ENCODE data around the gene UNKL. TPM values are rescaled to one million over a fixed set of nuclear protein-coding genes. Genes with fewer than 3 reads are reported as not detected.
"Not testable (repeated sequence)": the region's sequence is repeated elsewhere in the genome, so short reads cannot be mapped to it uniquely, and the experiment has no call there.

UNKL gene
- total RNA-seq, 4 donors from 2014 or later = 31.8 to 38.8 (median 35.8) TPM

DNA sequence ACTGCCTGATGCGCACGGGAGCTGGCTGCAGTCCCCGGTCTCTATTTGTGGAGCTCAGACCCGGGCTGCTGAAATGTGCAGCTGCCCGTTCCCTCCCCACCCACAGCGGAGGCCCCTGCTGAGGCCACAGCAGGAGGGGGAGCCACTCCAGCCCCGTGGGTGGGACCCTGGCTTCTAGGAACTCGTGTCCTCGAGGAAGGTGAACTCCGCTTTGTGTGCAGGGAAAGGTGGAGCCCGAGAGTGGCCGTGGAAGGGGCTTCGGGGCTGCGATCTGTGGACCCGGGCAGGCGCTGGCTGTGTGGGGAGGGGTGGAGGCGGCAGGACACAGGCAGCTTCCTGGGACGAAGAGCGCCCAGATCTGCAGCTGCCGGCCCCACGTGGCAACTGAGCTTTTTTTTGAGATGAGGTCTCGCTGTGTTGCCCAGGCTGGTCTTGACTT is 26.9 kb upstream of the UNKL start:
- Histone ChIP-seq H3K9me3 (no peaks in the 10 kb centered on the region), H3K27me3 (no peaks in the 10 kb centered on the region), H3K27ac (no peak overlapping the region), H3K4me3 (no peak overlapping the region), H3K36me3 (peaks cover 0 to 11% of the 10 kb centered on the region in 2 donors), H3K4me1 (no peaks in the 10 kb centered on the region)
- no peak for ATAC-seq
- DNase-seq = no peak
- in situ Hi-C loops (cut with MboI; ENCODE audit: low sequenced_read_pairs in 4 of 4) = no loop called here
- intact Hi-C loops (cut with DNase I; ENCODE audit: low total_unique reads) = no loop called here
- no peak for TF ChIP-seq POLR2A (IDR thresholded peaks at IDR 0.05)
- TF ChIP-seq, protein P1, sequence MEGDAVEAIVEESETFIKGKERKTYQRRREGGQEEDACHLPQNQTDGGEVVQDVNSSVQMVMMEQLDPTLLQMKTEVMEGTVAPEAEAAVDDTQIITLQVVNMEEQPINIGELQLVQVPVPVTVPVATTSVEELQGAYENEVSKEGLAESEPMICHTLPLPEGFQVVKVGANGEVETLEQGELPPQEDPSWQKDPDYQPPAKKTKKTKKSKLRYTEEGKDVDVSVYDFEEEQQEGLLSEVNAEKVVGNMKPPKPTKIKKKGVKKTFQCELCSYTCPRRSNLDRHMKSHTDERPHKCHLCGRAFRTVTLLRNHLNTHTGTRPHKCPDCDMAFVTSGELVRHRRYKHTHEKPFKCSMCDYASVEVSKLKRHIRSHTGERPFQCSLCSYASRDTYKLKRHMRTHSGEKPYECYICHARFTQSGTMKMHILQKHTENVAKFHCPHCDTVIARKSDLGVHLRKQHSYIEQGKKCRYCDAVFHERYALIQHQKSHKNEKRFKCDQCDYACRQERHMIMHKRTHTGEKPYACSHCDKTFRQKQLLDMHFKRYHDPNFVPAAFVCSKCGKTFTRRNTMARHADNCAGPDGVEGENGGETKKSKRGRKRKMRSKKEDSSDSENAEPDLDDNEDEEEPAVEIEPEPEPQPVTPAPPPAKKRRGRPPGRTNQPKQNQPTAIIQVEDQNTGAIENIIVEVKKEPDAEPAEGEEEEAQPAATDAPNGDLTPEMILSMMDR (IDR thresholded peaks at IDR 0.05 in 4 of 5, conservative IDR thresholded peaks at IDR 0.05 in 1 of 5) = no peak

DNA sequence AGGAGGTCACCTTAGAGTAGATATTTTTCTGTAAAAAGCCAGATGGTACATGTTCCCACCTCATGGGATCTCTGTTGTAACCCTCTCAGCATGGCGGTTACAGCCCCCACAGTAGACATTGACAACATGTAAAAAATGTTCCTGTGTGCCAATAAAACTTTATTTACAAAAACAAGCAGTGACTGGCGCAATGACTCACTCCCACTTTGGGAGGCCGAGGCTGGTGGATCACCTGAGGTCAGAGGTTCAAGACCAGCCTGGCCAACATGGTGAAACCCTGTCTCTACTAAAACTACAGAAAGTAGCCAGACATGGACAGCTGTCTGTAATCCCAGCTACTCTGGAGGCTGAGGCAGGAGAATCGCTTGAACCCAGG is 25.2 kb upstream of the UNKL start:
- H3K27ac ChIP-seq; H3K4me1 ChIP-seq; in situ Hi-C loops (cut with MboI; ENCODE audit: low sequenced_read_pairs in 4 of 4); intact Hi-C loops (cut with DNase I; ENCODE audit: low total_unique reads); H3K9me3 ChIP-seq; DNase-seq; H3K36me3 ChIP-seq; ATAC-seq; H3K27me3 ChIP-seq; H3K4me3 ChIP-seq: not testable (repeated sequence)

- no peak overlapping the region for H3K4me3 ChIP-seq
- ATAC-seq (no peak), DNase-seq (no peak)
- in situ Hi-C loops (cut with MboI; ENCODE audit: low sequenced_read_pairs in 4 of 4) (no loop called here), intact Hi-C loops (cut with DNase I; ENCODE audit: low total_unique reads) (no loop called here)
- no peaks in the 10 kb centered on the region for H3K9me3 ChIP-seq
- TF ChIP-seq, protein P1 (IDR thresholded peaks at IDR 0.05 in 4 of 5, conservative IDR thresholded peaks at IDR 0.05 in 1 of 5) = no peak
- no peak for TF ChIP-seq POLR2A (IDR thresholded peaks at IDR 0.05)
- H3K27me3 ChIP-seq = no peaks in the 10 kb centered on the region
- H3K27ac ChIP-seq = no peak overlapping the region
- no peaks in the 10 kb centered on the region for H3K4me1 ChIP-seq
- H3K36me3 ChIP-seq = no peaks in the 10 kb centered on the region
These were observed 24.7 kb upstream of the UNKL start for GRCh38 chr16:1439058-1439698.

DNA sequence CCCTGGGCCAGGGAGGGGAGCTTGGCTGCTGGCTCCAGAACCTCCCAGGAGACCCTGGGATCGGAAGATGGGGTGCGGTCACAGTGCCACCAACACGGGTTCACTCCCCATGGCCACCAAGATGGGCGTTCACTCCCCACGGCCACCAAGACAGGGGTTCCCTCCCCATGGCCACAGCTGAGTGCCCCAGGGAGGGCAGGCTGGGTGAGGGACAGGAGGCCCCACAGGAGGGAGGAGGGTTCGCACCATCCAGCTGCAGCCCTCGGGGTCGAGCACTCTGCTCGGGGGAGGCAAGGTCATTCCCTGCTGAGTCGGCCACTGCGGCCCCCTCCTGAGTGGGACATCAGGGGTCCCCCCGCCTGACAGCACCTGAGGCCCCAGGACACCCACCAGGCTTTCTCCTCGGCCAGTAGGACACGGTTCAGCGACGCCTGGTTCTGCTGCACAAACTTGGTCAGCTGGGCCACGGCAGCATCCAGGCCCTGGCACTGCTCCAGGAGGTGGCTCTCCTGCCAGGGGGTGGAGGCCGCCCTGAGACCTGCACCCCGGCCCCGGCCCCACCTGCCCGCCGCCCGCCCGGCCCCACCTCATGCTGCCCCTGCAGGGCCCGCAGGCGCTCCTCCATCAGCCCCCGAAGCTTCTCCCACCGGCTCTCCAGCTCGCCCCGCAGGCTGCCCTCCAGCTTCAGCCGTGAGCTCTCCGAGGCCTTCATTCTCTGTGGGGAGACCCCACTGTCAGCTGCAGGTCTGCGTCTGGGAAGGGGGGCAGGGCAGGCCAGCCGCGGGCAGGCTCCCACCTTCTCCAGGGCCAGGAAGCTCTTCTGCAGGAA is 23.9 kb upstream of the UNKL start:
- Histone ChIP-seq H3K9me3 (no peaks in the 10 kb centered on the region), H3K27me3 (no peaks in the 10 kb centered on the region), H3K36me3 (no peaks in the 10 kb centered on the region), H3K4me3 (no peak overlapping the region), H3K27ac (no peak overlapping the region), H3K4me1 (no peaks in the 10 kb centered on the region)
- intact Hi-C loops (cut with DNase I; ENCODE audit: low total_unique reads) = no loop called here
- ATAC-seq (no peak), DNase-seq (no peak)
- TF ChIP-seq POLR2A (IDR thresholded peaks at IDR 0.05) = no peak
- TF ChIP-seq, protein P1 (IDR thresholded peaks at IDR 0.05 in 4 of 5, conservative IDR thresholded peaks at IDR 0.05 in 1 of 5) = no peak
- in situ Hi-C loops (cut with MboI; ENCODE audit: low sequenced_read_pairs in 4 of 4) = no loop called here

DNA sequence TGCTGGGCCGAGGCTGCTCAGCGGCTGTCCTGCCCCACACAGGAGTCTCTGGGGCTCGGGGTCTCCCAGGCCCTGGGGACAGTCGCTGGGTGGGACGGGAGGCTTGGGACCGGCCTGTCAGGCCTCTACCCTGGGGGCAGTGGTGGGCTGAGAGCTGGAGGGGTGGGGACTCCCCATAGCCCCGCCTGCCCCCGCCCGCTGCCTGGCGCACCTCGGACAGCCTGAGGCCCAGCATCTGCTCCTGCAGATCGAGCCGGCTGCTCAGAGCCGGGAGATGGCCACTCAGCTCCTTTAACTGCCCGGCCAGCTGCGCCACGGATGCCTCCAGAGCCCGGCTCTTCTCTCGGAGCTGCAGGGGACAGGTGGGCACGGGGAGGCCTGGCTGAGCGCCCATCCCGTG is 23.1 kb upstream of the UNKL start:
- intact Hi-C loops (cut with DNase I; ENCODE audit: low total_unique reads) = no loop called here

More for the DNA sequence above, 23.1 kb upstream of the UNKL start:
- Histone ChIP-seq H3K27ac (no peak overlapping the region), H3K4me3 (no peak overlapping the region), H3K9me3 (no peaks in the 10 kb centered on the region), H3K36me3 (no peaks in the 10 kb centered on the region), H3K4me1 (no peaks in the 10 kb centered on the region), H3K27me3 (no peaks in the 10 kb centered on the region)
- in situ Hi-C loops (cut with MboI; ENCODE audit: low sequenced_read_pairs in 4 of 4) = no loop called here
- no peak for TF ChIP-seq POLR2A (IDR thresholded peaks at IDR 0.05)
- TF ChIP-seq, protein P1 (IDR thresholded peaks at IDR 0.05 in 4 of 5, conservative IDR thresholded peaks at IDR 0.05 in 1 of 5) = no peak
- ATAC-seq (no peak), DNase-seq (no peak)
